WTC11 (cell line): ENCODE measurements around the gene NUDT8. TPM values are rescaled to one million over a fixed set of nuclear protein-coding genes. Genes with fewer than 3 reads are reported as not detected.

Experiments
- ATAC-seq: fragments of 200-7000 bp; cut with Tn5 transposase; 2 replicates; pipeline ENCODE4 v1.10.0; 2021; ENCODE audit warnings: mild to moderate bottlenecking, moderate library complexity
- CTCF ChIA-PET: fragments of 300-600 bp; sonication (Branson Sonifier 250); formaldehyde crosslinking; loops from one replicate; lab custom pipeline; 2021; ENCODE audit warnings: antibody characterized with exemption; lab: Charles Lee
- POLR2A ChIA-PET: fragments of 350-600 bp; sonication (Branson Sonifier 250); formaldehyde crosslinking; loops from one replicate; lab custom pipeline; 2021; ENCODE audit warnings: antibody characterized with exemption; lab: Charles Lee
- DNase-seq: peaks from one replicate; pipeline ENCODE4 v3.0.0; 2021; ENCODE audit warnings: low spot score
- H3K27ac Mint-ChIP-seq: 2 replicates; pipeline ENCODE4 v1.8.0; 2021; ENCODE audit warnings: mixed read lengths
- H3K27me3 Mint-ChIP-seq: 2 replicates; pipeline ENCODE4 v1.8.0; 2021; ENCODE audit warnings: low read depth, mild to moderate bottlenecking, moderate library complexity, mixed read lengths
- H3K36me3 Mint-ChIP-seq: 2 replicates; pipeline ENCODE4 v1.8.0; 2021; ENCODE audit warnings: mixed read lengths
- H3K4me1 Mint-ChIP-seq: 2 replicates; pipeline ENCODE4 v1.8.0; 2022; ENCODE audit warnings: mixed read lengths
- H3K4me3 Mint-ChIP-seq: 2 replicates; pipeline ENCODE4 v1.8.0; 2021; ENCODE audit warnings: mild to moderate bottlenecking, moderate library complexity, mixed read lengths
- H3K9me3 Mint-ChIP-seq: 2 replicates; pipeline ENCODE4 v1.8.0; 2021; ENCODE audit warnings: mixed read lengths
- FOXP1 ChIP-seq: sonication (generic); formaldehyde crosslinking; IDR thresholded peaks from 2 replicates; pipeline ENCODE4 v1.8.0; 2022; ENCODE audit warnings: missing genetic modification reagents, mild to moderate bottlenecking, moderate library complexity, borderline replicate concordance
- GTF2I ChIP-seq: fragments of 250-450 bp; sonication (Bioruptor Pico); conservative IDR thresholded peaks from 2 replicates; pipeline ENCODE4 v1.4.0; 2021; ENCODE audit warnings: mild to moderate bottlenecking
- JUN ChIP-seq: sonication (generic); formaldehyde crosslinking; IDR thresholded peaks from 2 replicates; pipeline ENCODE4 v1.8.0; 2023; ENCODE audit warnings: mild to moderate bottlenecking, missing genetic modification reagents
- RORB ChIP-seq: fragments of 250-450 bp; sonication (Bioruptor Pico); IDR thresholded peaks from 2 replicates; pipeline ENCODE4 v1.9.0; 2021; ENCODE audit warnings: mild to moderate bottlenecking
- SP1 ChIP-seq: sonication (generic); formaldehyde crosslinking; conservative IDR thresholded peaks from 2 replicates; pipeline ENCODE4 v1.8.1; 2022; ENCODE audit warnings: missing genetic modification reagents
- TCF7 ChIP-seq: sonication (generic); formaldehyde crosslinking; IDR thresholded peaks from 2 replicates; pipeline ENCODE4 v1.8.0; 2022; ENCODE audit warnings: mild to moderate bottlenecking, low read depth, missing genetic modification reagents, moderate library complexity
- TEAD1 ChIP-seq: sonication (generic); formaldehyde crosslinking; IDR thresholded peaks from 2 replicates; pipeline ENCODE4 v1.8.0; 2022; ENCODE audit warnings: mild to moderate bottlenecking, missing genetic modification reagents
- ZNF416 ChIP-seq: fragments of 250-450 bp; sonication (Bioruptor Pico); IDR thresholded peaks from 2 replicates; pipeline ENCODE4 v1.9.0; 2021; ENCODE audit warnings: mild to moderate bottlenecking, inconsistent platforms
- ZNF671 ChIP-seq: fragments of 250-450 bp; sonication (Bioruptor Pico); IDR thresholded peaks from 2 replicates; pipeline ENCODE4 v1.8.0; 2021; ENCODE audit warnings: mild to moderate bottlenecking
- total RNA-seq: library from RNA; stranded (reverse); gene quantifications from 3 replicates; pipeline ENCODE4 v1.2.3, GENCODE V29; 2021
- TF ChIP-seq, protein P1 (sequence below): sonication (generic); formaldehyde crosslinking; IDR thresholded peaks from 2 replicates; pipeline ENCODE4 v1.8.0; 2022; ENCODE audit warnings: mild to moderate bottlenecking, missing genetic modification reagents
- TF ChIP-seq, protein P2 (sequence below): fragments of 250-450 bp; sonication (Bioruptor Pico); IDR thresholded peaks from 2 replicates; pipeline ENCODE4 v2.1.2; 2022; ENCODE audit warnings: mild to moderate bottlenecking, moderate library complexity
- TF ChIP-seq, protein P3 (sequence below): fragments of 200-600 bp; IDR thresholded peaks from 2 replicates; pipeline ENCODE4 v1.8.0; 2022; ENCODE audit warnings: antibody characterized with exemption
- TF ChIP-seq, protein P4 (sequence below): sonication (generic); formaldehyde crosslinking; IDR thresholded peaks from 2 replicates; pipeline ENCODE4 v1.8.1; 2023; ENCODE audit warnings: mild to moderate bottlenecking, missing genetic modification reagents, moderate library complexity

The NUDT8 gene
- total RNA-seq, 1 experiment from 2014 or later = 8.3 TPM

DNA sequence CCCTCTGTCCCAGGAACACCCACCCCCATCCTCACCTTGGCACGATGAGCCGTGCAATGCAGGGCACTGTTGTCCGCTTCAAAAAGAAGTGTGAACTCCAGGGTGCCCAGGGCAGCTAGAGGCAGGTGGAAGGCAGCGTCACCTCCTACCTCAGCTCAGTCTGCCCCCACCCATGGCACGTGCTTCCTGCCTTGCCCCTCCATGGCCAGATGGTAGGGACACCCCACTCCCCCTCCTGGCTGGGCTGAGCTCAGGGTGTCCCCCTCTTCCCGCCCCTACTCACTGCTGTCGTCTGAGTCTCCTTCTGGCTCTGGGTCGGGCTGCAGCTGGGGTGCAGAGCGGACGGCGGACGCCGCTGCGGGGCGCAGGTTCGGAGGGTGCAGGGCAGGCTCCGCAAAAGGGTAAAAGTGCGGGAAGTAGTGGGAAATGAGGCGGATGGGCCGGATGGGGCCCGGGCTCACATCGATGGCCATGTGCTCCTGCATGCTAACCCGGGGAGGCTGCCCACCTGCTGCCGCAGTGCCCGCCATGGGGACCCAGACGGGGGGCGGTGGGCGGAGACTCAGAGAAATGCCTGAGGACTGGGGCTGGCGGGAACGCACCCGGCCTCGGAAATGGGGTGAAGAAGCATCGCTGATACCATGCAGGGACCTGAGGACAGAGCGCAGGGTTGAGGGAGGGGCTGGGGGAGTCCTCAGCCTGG lies 13.9 kb downstream of the NUDT8 start (continued):
- TF ChIP-seq, protein P1, sequence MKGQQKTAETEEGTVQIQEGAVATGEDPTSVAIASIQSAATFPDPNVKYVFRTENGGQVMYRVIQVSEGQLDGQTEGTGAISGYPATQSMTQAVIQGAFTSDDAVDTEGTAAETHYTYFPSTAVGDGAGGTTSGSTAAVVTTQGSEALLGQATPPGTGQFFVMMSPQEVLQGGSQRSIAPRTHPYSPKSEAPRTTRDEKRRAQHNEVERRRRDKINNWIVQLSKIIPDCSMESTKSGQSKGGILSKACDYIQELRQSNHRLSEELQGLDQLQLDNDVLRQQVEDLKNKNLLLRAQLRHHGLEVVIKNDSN (CRISPR knock-in tag) = 0 out of 2 replicates have a peak, but pooled peaks have one; percentile 31
- TF ChIP-seq SP1 (CRISPR knock-in tag) (no peak), FOXP1 (CRISPR knock-in tag) (peak; percentile 69; the same call in 1 of the 2 replicates), RORB (no peak), ZNF671 (CRISPR knock-in tag) (no peak), JUN (CRISPR knock-in tag) (no peak)

DNA sequence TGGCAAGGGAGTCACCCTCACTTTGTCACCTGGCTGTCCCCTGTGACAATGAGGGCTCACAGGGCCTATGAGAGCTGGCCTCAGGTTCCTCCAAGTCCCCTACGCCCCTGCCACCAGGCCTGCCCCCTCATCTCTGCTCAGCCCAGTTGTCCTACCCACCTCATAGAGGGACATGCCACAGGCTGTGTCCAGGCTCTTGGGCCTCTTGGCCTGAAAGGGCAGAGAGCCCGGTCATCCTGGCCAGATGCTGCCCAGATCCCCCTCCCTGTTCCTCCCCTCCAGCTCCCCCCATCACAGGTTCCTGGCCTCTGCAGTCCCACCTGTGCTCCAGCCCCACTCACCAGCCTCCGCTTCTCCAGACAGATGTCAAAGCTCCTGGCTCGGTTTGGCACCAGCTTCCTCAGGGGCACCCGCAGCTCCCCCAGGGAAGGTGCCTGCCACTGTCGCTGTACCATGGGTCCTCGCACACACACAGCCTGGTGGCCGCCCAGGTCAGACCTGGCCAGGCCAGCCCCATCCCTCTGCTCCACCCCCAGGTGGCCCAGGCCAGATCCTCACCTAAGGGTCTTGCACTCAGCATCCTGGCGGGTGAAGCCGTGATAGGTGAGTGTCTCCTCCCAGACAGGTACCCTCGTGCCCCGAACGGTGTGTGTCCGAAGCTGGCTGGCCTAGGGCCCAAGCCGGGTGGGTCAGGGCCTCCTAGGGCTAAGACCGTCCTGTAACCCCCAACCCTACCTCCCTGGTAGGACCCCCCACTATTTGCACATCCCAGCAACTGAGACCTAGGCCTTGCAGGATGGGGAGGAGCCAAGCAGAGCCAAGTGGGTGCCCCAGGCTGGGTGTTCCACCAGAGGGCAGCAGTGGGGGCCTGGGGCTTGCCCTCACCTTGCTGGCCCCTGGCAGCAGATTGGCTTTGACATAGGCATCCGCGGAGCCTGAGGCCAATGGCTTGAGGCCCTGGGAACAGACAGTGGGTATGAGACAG lies 14.7 kb downstream of the NUDT8 start:
- H3K9me3 Mint-ChIP-seq = no peaks in the 10 kb centered on the region; the same call in 1 of the 2 replicates
- ATAC-seq = peak; percentile 69
- H3K4me3 Mint-ChIP-seq = no peak overlapping the region
- CTCF ChIA-PET = interaction anchor here (0.6 to 10.2 kb wide), 38 partner anchors 9 to 415 kb away, joined by 3 to 200 read pairs (median 4); partner anchors contain the start of genes AIP, GSTP1, NUDT8 and TBX10
- no peak for TF ChIP-seq GTF2I (CRISPR knock-in tag)
- TF ChIP-seq, protein P2, sequence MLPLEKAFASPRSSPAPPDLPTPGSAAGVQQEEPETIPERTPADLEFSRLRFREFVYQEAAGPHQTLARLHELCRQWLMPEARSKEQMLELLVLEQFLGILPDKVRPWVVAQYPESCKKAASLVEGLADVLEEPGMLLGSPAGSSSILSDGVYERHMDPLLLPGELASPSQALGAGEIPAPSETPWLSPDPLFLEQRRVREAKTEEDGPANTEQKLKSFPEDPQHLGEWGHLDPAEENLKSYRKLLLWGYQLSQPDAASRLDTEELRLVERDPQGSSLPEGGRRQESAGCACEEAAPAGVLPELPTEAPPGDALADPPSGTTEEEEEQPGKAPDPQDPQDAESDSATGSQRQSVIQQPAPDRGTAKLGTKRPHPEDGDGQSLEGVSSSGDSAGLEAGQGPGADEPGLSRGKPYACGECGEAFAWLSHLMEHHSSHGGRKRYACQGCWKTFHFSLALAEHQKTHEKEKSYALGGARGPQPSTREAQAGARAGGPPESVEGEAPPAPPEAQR (CRISPR knock-in tag) = no peak
- 0 out of 2 replicates have a peak, but pooled peaks have one; percentile 60 for TF ChIP-seq TCF7 (CRISPR knock-in tag)
- TF ChIP-seq, protein P3, sequence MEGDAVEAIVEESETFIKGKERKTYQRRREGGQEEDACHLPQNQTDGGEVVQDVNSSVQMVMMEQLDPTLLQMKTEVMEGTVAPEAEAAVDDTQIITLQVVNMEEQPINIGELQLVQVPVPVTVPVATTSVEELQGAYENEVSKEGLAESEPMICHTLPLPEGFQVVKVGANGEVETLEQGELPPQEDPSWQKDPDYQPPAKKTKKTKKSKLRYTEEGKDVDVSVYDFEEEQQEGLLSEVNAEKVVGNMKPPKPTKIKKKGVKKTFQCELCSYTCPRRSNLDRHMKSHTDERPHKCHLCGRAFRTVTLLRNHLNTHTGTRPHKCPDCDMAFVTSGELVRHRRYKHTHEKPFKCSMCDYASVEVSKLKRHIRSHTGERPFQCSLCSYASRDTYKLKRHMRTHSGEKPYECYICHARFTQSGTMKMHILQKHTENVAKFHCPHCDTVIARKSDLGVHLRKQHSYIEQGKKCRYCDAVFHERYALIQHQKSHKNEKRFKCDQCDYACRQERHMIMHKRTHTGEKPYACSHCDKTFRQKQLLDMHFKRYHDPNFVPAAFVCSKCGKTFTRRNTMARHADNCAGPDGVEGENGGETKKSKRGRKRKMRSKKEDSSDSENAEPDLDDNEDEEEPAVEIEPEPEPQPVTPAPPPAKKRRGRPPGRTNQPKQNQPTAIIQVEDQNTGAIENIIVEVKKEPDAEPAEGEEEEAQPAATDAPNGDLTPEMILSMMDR = peak; percentile 45
- TF ChIP-seq, all 79 proteins: peak for 2
- Mint-ChIP-seq H3K27me3 (peaks cover 40% of the 10 kb centered on the region), H3K27ac (no peak overlapping the region), H3K36me3 (peaks cover 14% of the 10 kb centered on the region), H3K4me1 (peaks cover 47% of the 10 kb centered on the region)
- POLR2A ChIA-PET = interaction anchor here (0.9 to 3.3 kb wide), 2 partner anchors 14 to 32 kb away, joined by 3 to 13 read pairs; partner anchors contain the start of gene NUDT8
- DNase-seq = peak; percentile 81

DNA sequence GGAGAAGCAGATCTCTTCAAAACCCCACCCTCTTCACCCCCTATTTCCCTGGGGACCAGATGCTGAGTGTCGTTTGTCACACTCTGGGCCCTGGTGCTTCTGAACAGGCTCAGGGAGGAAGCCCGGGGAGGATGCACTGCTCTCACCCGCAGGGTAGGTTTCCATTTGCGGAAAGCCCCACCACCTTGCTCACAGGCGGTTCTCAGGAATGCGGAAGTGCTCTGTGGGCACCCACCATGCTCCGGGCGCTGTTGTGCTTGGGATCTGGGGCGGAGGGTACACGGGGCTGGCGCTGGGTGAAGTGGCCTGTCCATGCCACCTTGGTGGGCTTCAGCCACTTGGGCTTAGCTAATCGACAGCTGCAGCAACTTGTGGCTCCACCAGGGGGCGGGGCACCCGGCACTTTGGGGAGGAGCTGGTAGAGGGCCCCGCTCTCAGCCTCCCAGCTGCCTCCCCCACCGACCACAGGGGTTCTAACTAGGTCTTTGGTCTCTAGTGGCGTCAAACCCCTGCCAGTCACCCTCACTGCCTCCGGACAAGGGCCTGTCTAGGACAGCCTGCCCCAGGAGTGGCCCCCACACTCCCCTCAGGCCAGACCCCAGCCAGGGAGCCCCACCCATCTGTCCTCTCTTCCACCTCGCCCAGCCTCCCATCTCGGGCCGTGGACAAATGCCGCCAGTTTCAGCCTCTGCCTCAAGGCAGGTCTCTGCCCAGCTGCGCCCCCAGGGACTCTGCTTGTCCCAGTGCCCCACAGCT lies 15.6 kb downstream of the NUDT8 start:
- Mint-ChIP-seq H3K27ac (no peak overlapping the region), H3K27me3 (peaks cover 31% of the 10 kb centered on the region), H3K4me1 (peaks cover 40% of the 10 kb centered on the region), H3K36me3 (peaks cover 15% of the 10 kb centered on the region), H3K4me3 (no peak overlapping the region), H3K9me3 (no peaks in the 10 kb centered on the region)
- TF ChIP-seq SP1 (CRISPR knock-in tag) = peak; percentile 16; the same call in 1 of the 2 replicates
- TF ChIP-seq, protein P4, sequence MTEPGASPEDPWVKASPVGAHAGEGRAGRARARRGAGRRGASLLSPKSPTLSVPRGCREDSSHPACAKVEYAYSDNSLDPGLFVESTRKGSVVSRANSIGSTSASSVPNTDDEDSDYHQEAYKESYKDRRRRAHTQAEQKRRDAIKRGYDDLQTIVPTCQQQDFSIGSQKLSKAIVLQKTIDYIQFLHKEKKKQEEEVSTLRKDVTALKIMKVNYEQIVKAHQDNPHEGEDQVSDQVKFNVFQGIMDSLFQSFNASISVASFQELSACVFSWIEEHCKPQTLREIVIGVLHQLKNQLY (CRISPR knock-in tag) = no peak
- TF ChIP-seq, protein P3 = peak; percentile 76
- TF ChIP-seq TEAD1 (CRISPR knock-in tag) = peak; percentile 28; the same call in 1 of the 2 replicates
- TF ChIP-seq ZNF416 (CRISPR knock-in tag) = 0 out of 2 replicates have a peak, but pooled peaks have one; percentile 4
- ChIA-PET CTCF (interaction anchor here (0.6 to 10.2 kb wide), 36 partner anchors 8 to 312 kb away, joined by 3 to 200 read pairs (median 4); partner anchors contain the start of genes AIP, CORO1B, GSTP1 and NUDT8), POLR2A (interaction anchor here (0.9 to 1.1 kb wide), 2 partner anchors 16 to 31 kb away, joined by 3 to 4 read pairs; partner anchors contain the start of gene NUDT8)
- DNase-seq (peak; percentile 84), ATAC-seq (peak; percentile 39)
